SK-N-SH (cell line): ENCODE measurements around the gene KLK5. TPM values are rescaled to one million over a fixed set of nuclear protein-coding genes. Genes with fewer than 3 reads are reported as not detected.
A peak's percentile ranks its signal among the peaks of the same experiment; 100 is the strongest.

ENCODE experiments used
- CTCF ChIA-PET: fragments of 300-600, 350-600 bp; formaldehyde crosslinking; extraction: SDS; loops from one replicate; lab custom pipeline; 2021; lab: Yijun Ruan, JAX
- POLR2A ChIA-PET: fragments of 350-600 bp; sonication (Branson Sonifier 250); formaldehyde crosslinking; extraction: SDS; loops from one replicate; lab custom pipeline; 2020; ENCODE audit warnings: antibody characterized with exemption, inconsistent platforms; lab: Yijun Ruan, JAX
- DNase-seq: peaks from one replicate; pipeline ENCODE4 v3.0.0; 2012
- H2AFZ ChIP-seq: fragments of 200-600 bp; sonication (generic); 2 replicates; pipeline ENCODE4 v1.8.1; 2016; ENCODE audit warnings: antibody characterized with exemption, mild to moderate bottlenecking, low read depth
- H3F3A ChIP-seq: fragments of 200-600 bp; sonication (generic); replicated peaks from 2 replicates; pipeline ENCODE3; 2016; ENCODE audit warnings: antibody characterized with exemption, mild to moderate bottlenecking; ENCODE audit not compliant: insufficient read depth
- H3K27ac ChIP-seq, 2 experiments: fragments of 200-500 bp in 1 of 2; fragments of 200-600 bp in 1 of 2; sonication (Bioruptor generic) in 1 of 2; sonication (generic), shearing (Covaris generic) in 1 of 2; 2 replicates each; pipeline versions ENCODE4 v1.5.1 to v1.6.1; 2014 to 2016; ENCODE audit warnings: low read depth in 2 of 2, inconsistent platforms in 1 of 2, low read length in 1 of 2, mild to moderate bottlenecking in 1 of 2, mixed read lengths in 1 of 2
- H3K27me3 ChIP-seq: fragments of 200-600 bp; sonication (generic), shearing (Covaris generic); 2 replicates; pipeline ENCODE4 v1.6.1; 2016; ENCODE audit warnings: mixed run types; ENCODE audit not compliant: insufficient read depth
- H3K36me3 ChIP-seq, 2 experiments: fragments of 200-500 bp in 1 of 2; fragments of 200-600 bp in 1 of 2; sonication (Bioruptor generic) in 1 of 2; sonication (generic) in 1 of 2; replicated peaks in 1 of 2; 2 replicates each; pipeline versions ENCODE3 to v1.5.1; 2014 to 2016; ENCODE audit warnings: low read length in 1 of 2, mild to moderate bottlenecking in 1 of 2; ENCODE audit not compliant: insufficient read depth in 2 of 2, control insufficient read depth in 1 of 2
- H3K4me1 ChIP-seq, 2 experiments: fragments of 200-500 bp in 1 of 2; fragments of 200-600 bp in 1 of 2; sonication (Bioruptor generic) in 1 of 2; sonication (generic), shearing (Covaris generic) in 1 of 2; 2 replicates each; pipeline versions ENCODE4 v1.5.1 to v1.6.1; 2014 to 2016; ENCODE audit warnings: low read depth in 1 of 2, low read length in 1 of 2, mixed run types in 1 of 2; ENCODE audit not compliant: insufficient read depth in 2 of 2, control insufficient read depth in 1 of 2
- H3K4me2 ChIP-seq: fragments of 200-600 bp; sonication (generic), shearing (Covaris generic); 2 replicates; pipeline ENCODE4 v1.6.1; 2017; ENCODE audit warnings: mixed run types
- H3K4me3 ChIP-seq, 2 experiments: fragments of 200-500 bp in 1 of 2; fragments of 200-600 bp in 1 of 2; sonication (Bioruptor generic) in 1 of 2; sonication (generic), shearing (Covaris generic) in 1 of 2; 2 replicates each; pipeline versions ENCODE4 v1.5.1 to v1.8.1; 2014 to 2016; ENCODE audit warnings: low read depth in 2 of 2, inconsistent platforms in 1 of 2, low read length in 1 of 2, mild to moderate bottlenecking in 1 of 2, mixed read lengths in 1 of 2, moderate library complexity in 1 of 2
- H3K79me2 ChIP-seq: fragments of 200-600 bp; sonication (generic); 2 replicates; pipeline ENCODE4 v1.8.1; 2017; ENCODE audit warnings: mild to moderate bottlenecking; ENCODE audit not compliant: insufficient read depth
- H3K9ac ChIP-seq: fragments of 200-600 bp; sonication (generic); 2 replicates; pipeline ENCODE4 v1.6.1; 2017; ENCODE audit warnings: mixed run types
- H3K9me2 ChIP-seq: fragments of 200-600 bp; sonication (generic); 2 replicates; pipeline ENCODE4 v1.6.1; 2017; ENCODE audit warnings: mixed run types
- H3K9me3 ChIP-seq: fragments of 200-600 bp; sonication (generic); 2 replicates; pipeline ENCODE4 v1.6.1; 2017; ENCODE audit warnings: mixed run types, mild to moderate bottlenecking, moderate library complexity
- H4K20me1 ChIP-seq: fragments of 200-600 bp; sonication (generic); 2 replicates; pipeline ENCODE4 v1.6.1; 2017; ENCODE audit warnings: mild to moderate bottlenecking, mixed run types; ENCODE audit not compliant: insufficient read depth
- CHD2 ChIP-seq: fragments of 150-350 bp; IDR thresholded peaks from 2 replicates; pipeline ENCODE4 v1.6.1; 2018; ENCODE audit warnings: low read length; ENCODE audit not compliant: partially characterized antibody
- ELF1 ChIP-seq: IDR thresholded peaks from 2 replicates; pipeline ENCODE4 v1.4.0; 2012
- EP300 ChIP-seq, 2 experiments: IDR thresholded peaks; 2 replicates each; pipeline versions ENCODE4 v1.4.0 to v1.6.1; 2012; ENCODE audit warnings: borderline replicate concordance in 1 of 2, low read depth in 1 of 2, low read length in 1 of 2
- EZH2phosphoT487 ChIP-seq: fragments of 200-600 bp; sonication (generic); IDR thresholded peaks from 2 replicates; pipeline ENCODE4 v1.6.1; 2017; ENCODE audit warnings: low read depth, mixed run types, mild to moderate bottlenecking, antibody characterized with exemption, moderate library complexity, borderline replicate concordance
- FOSL2 ChIP-seq: IDR thresholded peaks from 2 replicates; pipeline ENCODE4 v1.4.0; 2012; ENCODE audit warnings: low read depth, mild to moderate bottlenecking, moderate library complexity, borderline replicate concordance
- GABPA ChIP-seq: IDR thresholded peaks from 2 replicates; pipeline ENCODE4 v1.4.0; 2012; ENCODE audit warnings: low read depth, mild to moderate bottlenecking
- GATA2 ChIP-seq: sonication (generic); formaldehyde crosslinking; IDR thresholded peaks from 2 replicates; pipeline ENCODE4 v1.5.0; 2020; ENCODE audit warnings: mild to moderate bottlenecking, missing genetic modification reagents
- MEF2A ChIP-seq: IDR thresholded peaks from 2 replicates; pipeline ENCODE4 v1.4.0; 2012; ENCODE audit warnings: low read depth, borderline replicate concordance
- NFIC ChIP-seq: IDR thresholded peaks from 2 replicates; pipeline ENCODE4 v1.4.0; 2012; ENCODE audit warnings: borderline replicate concordance
- PBX3 ChIP-seq: IDR thresholded peaks from 2 replicates; pipeline ENCODE4; 2012
- RAD21 ChIP-seq: IDR thresholded peaks from 2 replicates; pipeline ENCODE4 v1.6.1; 2012; ENCODE audit warnings: mild to moderate bottlenecking, low read length
- RFX5 ChIP-seq: IDR thresholded peaks from 2 replicates; pipeline ENCODE4 v1.6.1; 2012; ENCODE audit warnings: mild to moderate bottlenecking, improper control_type of control experiment, low read length
- SMC3 ChIP-seq: IDR thresholded peaks from 2 replicates; pipeline ENCODE4 v1.6.1; 2012; ENCODE audit warnings: low read depth, low read length, improper control_type of control experiment
- TAF1 ChIP-seq: IDR thresholded peaks from 2 replicates; pipeline ENCODE4 v1.6.1; 2012; ENCODE audit warnings: low read depth, mild to moderate bottlenecking, low read length, moderate library complexity, borderline replicate concordance
- TEAD4 ChIP-seq: IDR thresholded peaks from 2 replicates; pipeline ENCODE4 v1.4.0; 2012; ENCODE audit warnings: mild to moderate bottlenecking, borderline replicate concordance; ENCODE audit not compliant: insufficient read depth
- YY1 ChIP-seq: IDR thresholded peaks from 2 replicates; pipeline ENCODE4 v1.4.0; 2012; ENCODE audit warnings: low read depth, mild to moderate bottlenecking
- WGBS: methylation state at CpG from one replicate; pipeline ENCODE4 v1.1.6; 2017; ENCODE audit warnings: low lambda C conversion rate; 5-methylcytosine and 5-hydroxymethylcytosine counted together
- polyA plus RNA-seq, 3 experiments: library from polyadenylated mRNA; depleted of rRNA; stranded (reverse); fragments of >200 nt; gene quantifications; 2 replicates each; pipeline ENCODE4 v1.2.3, GENCODE V29; 2012
- TF ChIP-seq, protein P1 (sequence below): fragments of 200-600 bp; sonication (generic); IDR thresholded peaks from 2 replicates; pipeline ENCODE4 v1.6.1; 2017; ENCODE audit warnings: antibody characterized with exemption, mild to moderate bottlenecking, moderate library complexity
- TF ChIP-seq, protein P2 (sequence below): fragments of 150-350 bp; IDR thresholded peaks from 2 replicates; pipeline ENCODE4 v1.6.1; 2017; ENCODE audit warnings: antibody characterized with exemption, low read length, low read depth, borderline replicate concordance

The KLK5 gene
- polyA plus RNA-seq, 1 of the 3 experiments (the other 2 are of a cell fraction): not detected

- no peak overlapping the region for H3K4me2 ChIP-seq
- no peaks in the 10 kb centered on the region for H4K20me1 ChIP-seq
- peak overlapping the region in 1 of 2 experiments; percentile 35; a peak in 1 of 4 replicates for H3K4me3 ChIP-seq
- no peak overlapping the region for H3K9ac ChIP-seq
- H2AFZ ChIP-seq: no peak overlapping the region
- no peak overlapping the region for H3K27ac ChIP-seq
- H3K27me3 ChIP-seq: peaks cover 63% of the 10 kb centered on the region; the same call in 1 of the 2 replicates
- WGBS: 11% methylated on average over 9 of the region's 21 CpGs
- H3K4me1 ChIP-seq: no peaks in the 10 kb centered on the region; a peak in 1 of 4 replicates
- no peaks in the 10 kb centered on the region for H3K36me3 ChIP-seq
- ChIA-PET CTCF (interaction anchor here (0.5 to 3.6 kb wide), 42 partner anchors 8 to 670 kb away, joined by 3 to 25 read pairs (median 4); partner anchors contain the start of genes ACP4 and KLK4), POLR2A (interaction anchor here (1.9 kb wide), 1 partner anchor 129 kb away, joined by 5 read pairs; no protein-coding TSS in a partner anchor)
- H3K79me2 ChIP-seq: no peaks in the 10 kb centered on the region
- H3K9me3 ChIP-seq: no peaks in the 10 kb centered on the region
- H3K9me2 ChIP-seq: no peaks in the 10 kb centered on the region
- H3F3A ChIP-seq: no peaks in the 10 kb centered on the region
- peak; percentile 85 for DNase-seq
- TF ChIP-seq FOSL2 (no peak), SMC3 (peak; percentile 64), GATA2 (CRISPR knock-in tag) (no peak), RAD21 (peak; percentile 83)
- TF ChIP-seq, protein P1, sequence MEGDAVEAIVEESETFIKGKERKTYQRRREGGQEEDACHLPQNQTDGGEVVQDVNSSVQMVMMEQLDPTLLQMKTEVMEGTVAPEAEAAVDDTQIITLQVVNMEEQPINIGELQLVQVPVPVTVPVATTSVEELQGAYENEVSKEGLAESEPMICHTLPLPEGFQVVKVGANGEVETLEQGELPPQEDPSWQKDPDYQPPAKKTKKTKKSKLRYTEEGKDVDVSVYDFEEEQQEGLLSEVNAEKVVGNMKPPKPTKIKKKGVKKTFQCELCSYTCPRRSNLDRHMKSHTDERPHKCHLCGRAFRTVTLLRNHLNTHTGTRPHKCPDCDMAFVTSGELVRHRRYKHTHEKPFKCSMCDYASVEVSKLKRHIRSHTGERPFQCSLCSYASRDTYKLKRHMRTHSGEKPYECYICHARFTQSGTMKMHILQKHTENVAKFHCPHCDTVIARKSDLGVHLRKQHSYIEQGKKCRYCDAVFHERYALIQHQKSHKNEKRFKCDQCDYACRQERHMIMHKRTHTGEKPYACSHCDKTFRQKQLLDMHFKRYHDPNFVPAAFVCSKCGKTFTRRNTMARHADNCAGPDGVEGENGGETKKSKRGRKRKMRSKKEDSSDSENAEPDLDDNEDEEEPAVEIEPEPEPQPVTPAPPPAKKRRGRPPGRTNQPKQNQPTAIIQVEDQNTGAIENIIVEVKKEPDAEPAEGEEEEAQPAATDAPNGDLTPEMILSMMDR: peak; percentile 76
Observed at GRCh38 chr19:50922317-50922853, 30.5 kb downstream of the KLK5 start.

GRCh38 chr19:50921426-50922316, 31.2 kb downstream of the KLK5 start:
- no peaks in the 10 kb centered on the region for H3K79me2 ChIP-seq
- no peaks in the 10 kb centered on the region for H3K9me3 ChIP-seq
- no peaks in the 10 kb centered on the region for H3F3A ChIP-seq
- peaks cover 64% of the 10 kb centered on the region; the same call in 1 of the 2 replicates for H3K27me3 ChIP-seq
- H4K20me1 ChIP-seq: no peaks in the 10 kb centered on the region
- CTCF ChIA-PET: interaction anchor here (0.5 to 3.6 kb wide), 43 partner anchors 9 to 670 kb away, joined by 3 to 25 read pairs (median 4); partner anchors contain the start of genes ACP4 and KLK4
- WGBS: 6% methylated on average over 12 of the region's 12 CpGs
- H2AFZ ChIP-seq: no peak overlapping the region
- H3K4me2 ChIP-seq: no peak overlapping the region
- H3K27ac ChIP-seq: no peak overlapping the region
- no peaks in the 10 kb centered on the region for H3K9me2 ChIP-seq
- TF ChIP-seq YY1 (no peak), MEF2A (no peak), FOSL2 (no peak), EZH2phosphoT487 (no peak), CHD2 (no peak), PBX3 (no peak), ELF1 (no peak), EP300 (IDR thresholded peaks at IDR 0.05; ENCODE audit: borderline replicate concordance in 1 of 2, low read depth in 1 of 2, low read length in 1 of 2) (no peak), RFX5 (no peak), TAF1 (no peak), GABPA (no peak), NFIC (no peak), TEAD4 (no peak), SMC3 (no peak)
- TF ChIP-seq, protein P1: no peak
- TF ChIP-seq, protein P2, sequence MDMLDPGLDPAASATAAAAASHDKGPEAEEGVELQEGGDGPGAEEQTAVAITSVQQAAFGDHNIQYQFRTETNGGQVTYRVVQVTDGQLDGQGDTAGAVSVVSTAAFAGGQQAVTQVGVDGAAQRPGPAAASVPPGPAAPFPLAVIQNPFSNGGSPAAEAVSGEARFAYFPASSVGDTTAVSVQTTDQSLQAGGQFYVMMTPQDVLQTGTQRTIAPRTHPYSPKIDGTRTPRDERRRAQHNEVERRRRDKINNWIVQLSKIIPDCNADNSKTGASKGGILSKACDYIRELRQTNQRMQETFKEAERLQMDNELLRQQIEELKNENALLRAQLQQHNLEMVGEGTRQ: no peak
- TF ChIP-seq, all 33 proteins: peak for 0
- Histone ChIP-seq H3K4me3 (peak overlapping the region in 1 of 2 experiments; percentile 35; a peak in 1 of 4 replicates), H3K36me3 (no peaks in the 10 kb centered on the region), H3K4me1 (no peaks in the 10 kb centered on the region; a peak in 1 of 4 replicates), H3K9ac (no peak overlapping the region)
- DNase-seq: no peak
- POLR2A ChIA-PET: interaction anchor here (0.9 to 1.9 kb wide), 2 partner anchors 129 to 221 kb away, joined by 3 to 5 read pairs; no protein-coding TSS in a partner anchor
